ENCODE measurements around the gene LEMD3. TPM values are rescaled to one million over a fixed set of nuclear protein-coding genes. Genes with fewer than 3 reads are reported as not detected.

LEMD3 gene
- total RNA-seq (2014; rRNA removed; shearing (Covaris generic)): 84.4 and 96.7 TPM in 2 replicates

DNA sequence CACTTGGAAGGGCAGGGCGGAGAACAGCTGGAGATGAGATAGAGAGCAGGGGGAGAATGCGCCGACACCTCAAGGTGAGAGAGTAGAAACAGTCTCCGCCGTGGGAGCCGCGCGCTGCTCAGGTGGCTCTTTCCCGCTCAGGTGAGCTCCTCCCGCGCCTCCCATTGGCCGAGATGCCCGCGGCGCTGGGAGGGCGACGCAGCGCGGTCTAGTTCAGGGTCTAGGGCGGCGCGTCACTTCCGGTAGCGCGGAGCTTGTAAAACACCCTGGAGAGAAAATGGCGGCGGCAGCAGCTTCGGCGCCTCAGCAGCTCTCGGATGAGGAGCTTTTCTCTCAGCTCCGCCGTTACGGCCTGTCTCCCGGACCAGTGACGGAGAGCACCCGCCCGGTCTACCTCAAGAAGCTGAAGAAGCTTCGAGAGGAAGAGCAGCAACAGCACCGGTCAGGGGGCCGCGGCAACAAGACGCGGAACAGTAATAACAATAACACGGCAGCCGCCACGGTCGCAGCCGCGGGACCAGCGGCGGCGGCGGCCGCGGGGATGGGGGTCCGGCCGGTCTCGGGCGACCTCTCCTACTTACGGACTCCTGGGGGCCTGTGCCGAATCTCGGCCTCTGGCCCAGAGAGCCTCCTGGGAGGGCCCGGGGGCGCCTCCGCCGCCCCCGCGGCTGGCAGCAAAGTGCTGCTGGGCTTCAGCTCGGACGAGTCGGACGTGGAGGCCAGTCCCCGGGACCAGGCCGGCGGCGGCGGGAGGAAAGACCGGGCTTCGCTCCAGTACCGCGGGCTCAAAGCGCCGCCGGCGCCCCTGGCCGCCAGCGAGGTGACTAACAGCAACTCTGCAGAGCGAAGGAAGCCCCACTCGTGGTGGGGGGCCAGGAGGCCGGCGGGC, at the start of gene LEMD3:
TSS of gene LEMD3 (plus strand) at position 264 of the 889 bp plus-strand sequence. CDS start at position 278, 14 bp downstream.
- in situ Hi-C loops (cut with HindIII; ENCODE audit: low sequenced_read_pairs): loop anchor here (5.0 kb wide), 1 partner anchor 37 kb away; no protein-coding TSS in a partner anchor
- peak; percentile 96 for DNase-seq (ENCODE audit: low spot score)

DNA sequence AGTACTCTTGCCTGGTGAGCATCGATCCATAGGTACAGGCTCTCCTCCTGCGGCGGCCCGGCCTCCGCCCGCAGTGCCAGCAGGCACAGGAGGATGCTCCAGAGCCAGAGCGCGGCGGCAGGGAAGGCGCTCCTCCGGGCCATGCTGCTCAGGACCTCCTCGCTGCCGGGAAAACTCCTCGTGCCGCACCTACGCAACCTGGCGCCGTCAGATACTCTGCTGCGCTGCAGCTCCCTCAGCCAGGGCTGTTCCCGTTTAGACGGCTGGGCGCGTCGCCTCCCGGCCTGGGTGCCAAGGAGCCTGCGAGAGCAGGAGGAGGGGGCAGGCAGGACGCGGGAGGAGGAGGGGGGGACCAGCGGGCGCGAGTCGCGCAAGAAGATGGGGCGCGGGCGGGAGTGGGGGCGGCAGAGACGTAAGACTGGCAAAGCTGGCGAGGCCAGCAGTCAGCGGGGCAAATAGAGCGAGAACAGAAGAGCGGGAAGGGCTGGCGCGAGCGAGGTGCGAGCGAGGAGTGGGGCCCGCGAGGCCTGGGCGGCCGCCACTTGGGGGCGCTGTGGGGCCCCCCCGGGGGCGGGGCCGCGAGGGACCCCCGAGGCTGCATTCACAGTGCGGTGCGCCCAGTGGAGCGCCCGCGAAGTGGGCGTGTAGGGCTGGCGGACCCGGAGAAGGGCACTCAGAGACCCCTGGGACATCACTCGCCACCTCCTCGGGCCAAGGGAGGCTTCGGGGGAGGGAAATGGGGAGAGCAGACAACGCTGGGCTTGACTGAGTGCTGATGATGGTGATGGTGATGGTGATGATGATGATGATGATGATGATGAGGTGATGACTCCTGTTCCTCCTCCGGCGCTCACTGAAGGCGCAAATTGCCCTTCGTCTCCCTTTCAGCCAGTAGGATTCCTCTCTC, 48.1 kb upstream of the LEMD3 start, which contains the start of gene WIF1:
TSS of gene WIF1 (minus strand) at position 257 of the 907 bp plus-strand sequence. CDS start at position 143, 114 bp downstream.
- no peak for DNase-seq (ENCODE audit: low spot score)
- in situ Hi-C loops (cut with HindIII; ENCODE audit: low sequenced_read_pairs): loop anchor here (10.0 kb wide), 1 partner anchor 227 kb away; no protein-coding TSS in a partner anchor

DNA sequence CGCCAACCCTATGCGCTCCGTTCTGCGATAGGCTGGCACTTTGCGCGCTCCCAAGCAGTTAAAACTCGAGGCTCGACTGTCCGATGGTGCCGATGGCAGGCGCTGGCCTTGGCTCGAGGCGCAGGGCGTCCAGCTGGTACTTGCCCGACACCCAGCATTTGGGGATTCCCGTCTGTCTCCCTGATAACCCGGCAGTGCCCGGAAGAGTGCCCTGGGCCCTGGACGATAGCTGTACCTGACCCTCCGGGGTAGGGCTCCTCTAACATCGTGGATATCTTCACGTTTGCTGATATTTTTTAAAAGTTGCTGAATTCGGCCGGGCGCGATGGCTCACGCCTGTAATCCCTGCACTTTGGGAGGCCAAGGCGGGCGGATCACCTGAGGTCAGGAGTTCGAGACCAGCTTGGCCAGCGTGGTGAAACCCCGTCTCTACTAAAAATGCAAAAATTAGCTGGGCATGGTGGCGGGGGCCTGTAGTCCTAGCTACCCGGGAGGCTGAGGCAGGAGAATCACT, 47.4 kb upstream of the LEMD3 start:
- in situ Hi-C loops (cut with HindIII; ENCODE audit: low sequenced_read_pairs): loop anchor here (10.0 kb wide), 1 partner anchor 227 kb away; no protein-coding TSS in a partner anchor
- DNase-seq (ENCODE audit: low spot score): no peak

DNA sequence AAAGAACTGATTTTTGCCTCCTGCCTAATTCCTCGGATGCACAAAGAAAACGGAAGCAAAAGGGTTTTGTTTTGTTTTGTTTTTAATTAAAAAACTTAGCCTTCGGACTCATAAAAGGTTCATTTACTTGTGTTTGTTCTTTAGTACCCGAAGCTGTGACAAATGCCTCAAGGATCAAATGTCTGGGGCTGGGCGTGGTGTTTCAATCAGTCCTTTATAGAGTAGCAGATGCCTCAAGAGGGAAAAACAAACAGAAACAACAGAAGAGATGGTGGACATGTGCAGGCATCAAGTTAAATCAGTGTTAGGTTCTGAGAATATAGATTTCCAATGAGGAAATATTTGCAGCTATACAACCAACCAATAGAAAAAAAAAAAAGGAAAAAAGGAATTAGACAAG, 46.7 kb upstream of the LEMD3 start:
- in situ Hi-C loops (cut with HindIII; ENCODE audit: low sequenced_read_pairs): loop anchor here (10.0 kb wide), 1 partner anchor 228 kb away; no protein-coding TSS in a partner anchor
- DNase-seq (ENCODE audit: low spot score): no peak

DNA sequence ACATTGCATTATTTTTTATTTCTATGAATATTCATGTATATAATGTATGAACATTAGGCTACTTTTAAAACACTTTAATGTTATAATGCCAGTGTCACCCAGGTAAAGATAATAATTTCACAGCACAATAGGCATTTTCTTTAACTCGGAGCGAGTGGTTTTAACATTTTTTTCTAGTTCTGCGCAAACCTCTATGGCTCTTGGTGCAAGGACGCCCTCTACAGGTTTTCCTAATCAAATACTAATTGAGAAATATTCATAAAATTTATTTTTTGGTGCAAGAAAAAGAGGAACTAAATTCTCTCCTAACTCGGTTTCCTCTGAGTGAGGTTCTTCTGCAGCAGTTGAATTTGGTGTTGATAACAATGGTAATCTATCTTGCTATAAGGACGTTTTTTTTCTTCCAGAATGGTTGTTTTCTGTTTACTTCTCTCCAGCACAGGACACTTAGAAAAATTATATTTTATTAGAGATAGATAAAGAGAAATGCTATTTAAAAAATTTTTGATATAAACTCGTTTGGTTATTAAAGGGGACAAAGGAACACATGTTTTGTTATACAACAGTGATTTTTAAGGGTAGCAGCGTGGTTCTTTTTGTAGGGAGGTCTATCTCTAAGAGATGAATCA, 45.8 kb upstream of the LEMD3 start:
- DNase-seq (ENCODE audit: low spot score): peak; percentile 29

DNA sequence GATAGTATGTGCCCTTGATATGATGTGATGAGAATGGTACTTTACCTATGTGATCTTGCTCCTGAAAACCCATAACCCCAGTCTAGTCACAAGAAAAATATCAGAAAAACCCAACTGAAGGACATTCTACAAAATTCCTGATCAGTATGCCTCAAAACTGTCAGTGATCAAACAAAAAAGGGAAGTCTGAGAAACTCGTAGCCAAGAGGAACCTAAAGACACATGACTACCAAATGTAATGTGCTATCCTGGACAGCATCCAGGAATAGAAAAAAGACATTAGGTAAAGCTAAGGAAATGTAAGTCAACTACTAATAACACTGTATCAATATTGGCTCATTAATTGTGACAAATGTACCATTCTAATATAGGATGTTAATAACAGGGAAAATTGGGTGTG, 44.1 kb upstream of the LEMD3 start:
- in situ Hi-C loops (cut with HindIII; ENCODE audit: low sequenced_read_pairs): loop anchor here (10.0 kb wide), 1 partner anchor 230 kb away; no protein-coding TSS in a partner anchor
- DNase-seq (ENCODE audit: low spot score): no peak

More for the DNA sequence above, 45.8 kb upstream of the LEMD3 start:
- in situ Hi-C loops (cut with HindIII; ENCODE audit: low sequenced_read_pairs): loop anchor here (10.0 kb wide), 1 partner anchor 229 kb away; no protein-coding TSS in a partner anchor

DNA sequence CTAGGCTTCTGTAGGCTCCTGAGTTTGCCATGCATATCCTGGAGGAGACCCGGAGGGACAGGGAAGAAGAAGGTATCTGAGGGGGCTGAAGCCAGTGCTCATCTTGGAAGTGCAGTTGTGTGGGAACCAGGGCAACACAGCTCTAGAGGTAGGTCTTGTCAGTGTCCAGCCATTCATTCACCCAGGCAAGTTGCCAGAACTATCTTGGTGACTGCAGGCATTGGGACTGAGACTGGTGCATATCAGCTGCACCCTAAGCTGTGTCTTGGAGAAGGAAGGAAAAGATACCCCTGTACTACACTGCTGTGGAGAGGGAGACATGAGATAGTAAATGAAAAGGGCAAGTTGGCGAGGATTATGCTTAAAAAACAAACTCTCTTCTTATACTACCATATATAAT, 43.4 kb upstream of the LEMD3 start:
- in situ Hi-C loops (cut with HindIII; ENCODE audit: low sequenced_read_pairs): loop anchor here (10.0 kb wide), 1 partner anchor 231 kb away; no protein-coding TSS in a partner anchor
- no peak for DNase-seq (ENCODE audit: low spot score)

DNA sequence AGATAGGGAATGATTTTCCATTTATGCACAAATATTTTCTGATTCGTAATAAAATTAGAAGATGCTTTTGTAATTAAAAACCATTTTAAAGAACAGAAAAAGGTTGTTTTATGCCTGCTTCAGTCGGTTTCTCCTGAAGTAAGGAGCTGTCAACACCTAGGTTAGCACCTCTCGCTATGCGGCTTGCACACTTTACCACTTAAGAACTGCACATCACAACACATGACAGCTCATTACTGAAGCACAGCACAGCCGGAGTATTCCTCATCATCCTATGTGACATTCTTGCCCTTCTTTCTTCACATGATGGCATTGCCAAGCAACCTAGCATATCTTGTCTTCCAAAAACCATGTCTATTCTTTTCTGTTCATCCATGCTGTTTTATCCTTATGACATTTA, 42.9 kb upstream of the LEMD3 start:
- in situ Hi-C loops (cut with HindIII; ENCODE audit: low sequenced_read_pairs): loop anchor here (10.0 kb wide), 1 partner anchor 232 kb away; no protein-coding TSS in a partner anchor
- no peak for DNase-seq (ENCODE audit: low spot score)

DNA sequence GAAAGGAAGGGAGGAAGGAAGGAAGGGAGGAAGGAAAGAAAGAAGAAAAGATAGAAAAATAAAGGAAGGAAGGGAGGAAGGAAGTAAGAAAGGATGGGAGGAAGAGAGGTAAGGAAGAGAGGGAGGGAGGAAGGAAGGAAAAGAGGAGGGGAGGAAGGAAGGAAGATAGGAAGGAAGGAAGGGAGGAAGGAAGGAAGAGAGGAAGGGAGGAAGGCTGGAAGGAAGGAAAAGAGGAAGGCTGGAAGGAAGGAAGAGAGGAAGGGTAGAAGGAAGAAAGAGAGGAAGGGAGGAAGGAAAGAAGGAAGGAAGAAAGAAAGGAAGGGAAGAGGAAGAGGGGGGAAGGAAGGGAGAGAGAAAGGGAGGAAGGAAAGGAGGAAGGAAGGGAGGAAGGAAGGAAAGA, 35.5 kb upstream of the LEMD3 start:
- DNase-seq (ENCODE audit: low spot score): no peak
- in situ Hi-C loops (cut with HindIII; ENCODE audit: low sequenced_read_pairs): loop anchor here (5.0 kb wide), 1 partner anchor 33 kb away; the partner anchor contains the start of gene LEMD3

DNA sequence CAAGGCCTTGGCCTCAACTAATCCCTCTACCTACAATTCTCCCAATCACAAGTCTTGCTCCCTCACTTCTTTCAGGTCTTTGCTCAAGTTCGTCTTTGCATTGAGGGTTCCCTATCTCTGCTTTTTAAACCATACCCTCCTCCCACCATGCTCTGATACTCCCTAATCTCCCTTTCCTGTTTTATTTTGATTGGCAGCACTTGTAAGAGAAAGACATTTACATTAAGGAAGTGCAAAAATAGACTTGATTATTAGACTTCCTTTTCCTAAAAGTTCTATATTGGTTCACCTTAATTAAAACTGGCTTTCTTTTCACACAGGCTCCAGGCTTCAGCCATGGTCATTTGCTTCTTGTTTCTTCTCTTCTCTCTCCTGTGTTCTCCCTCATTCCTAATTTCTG, 30.0 kb upstream of the LEMD3 start:
- DNase-seq (ENCODE audit: low spot score): no peak
- in situ Hi-C loops (cut with HindIII; ENCODE audit: low sequenced_read_pairs): no loop called here

DNA sequence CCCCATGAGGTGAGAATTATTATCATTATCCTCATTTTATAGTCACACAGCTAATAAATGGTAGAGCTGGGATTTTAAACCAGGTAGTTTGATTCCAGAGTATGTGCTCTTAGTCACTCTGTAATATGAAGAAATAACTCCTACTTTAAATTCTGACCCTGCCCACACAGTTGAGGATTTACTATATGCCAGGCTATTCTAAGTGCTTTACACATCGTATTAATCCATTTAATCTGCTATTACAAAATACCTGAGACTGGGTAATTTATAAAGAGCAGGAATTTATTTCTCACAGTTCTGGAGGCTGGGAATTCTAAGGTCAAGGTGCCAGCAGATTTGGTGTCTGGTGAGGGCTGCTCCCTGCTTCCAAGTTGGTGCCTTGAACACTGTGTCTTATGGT, 28.6 kb upstream of the LEMD3 start:
- in situ Hi-C loops (cut with HindIII; ENCODE audit: low sequenced_read_pairs): no loop called here
- DNase-seq (ENCODE audit: low spot score): no peak

DNA sequence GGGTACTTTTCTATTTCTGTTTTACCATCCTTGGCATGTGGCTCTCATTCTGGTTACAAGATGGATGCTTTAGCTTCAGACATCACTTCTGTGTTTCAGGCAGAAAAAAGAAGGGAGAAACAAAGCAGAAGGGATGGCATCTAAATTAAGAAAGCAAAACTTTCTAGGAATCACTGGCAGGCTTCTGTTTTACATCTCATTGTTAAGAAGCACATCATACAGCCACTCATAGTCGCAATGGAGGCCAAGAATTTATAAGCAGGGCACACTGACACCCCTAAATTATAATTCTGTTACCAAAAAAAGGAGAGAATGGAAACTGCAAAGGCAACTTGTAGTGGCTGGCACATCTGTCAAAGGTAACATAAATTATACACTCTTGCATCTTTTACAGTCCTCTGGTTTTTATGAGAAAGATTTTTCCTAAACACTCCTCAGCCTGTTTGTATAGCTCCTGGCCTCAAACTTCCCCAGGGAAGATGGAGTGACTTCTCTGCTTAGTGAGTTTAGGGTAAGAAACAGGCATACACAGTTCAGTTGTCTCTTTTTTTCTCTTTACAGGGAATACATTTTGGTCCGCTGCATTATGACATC, 22.0 kb upstream of the LEMD3 start:
- in situ Hi-C loops (cut with HindIII; ENCODE audit: low sequenced_read_pairs): no loop called here
- no peak for DNase-seq (ENCODE audit: low spot score)

DNA sequence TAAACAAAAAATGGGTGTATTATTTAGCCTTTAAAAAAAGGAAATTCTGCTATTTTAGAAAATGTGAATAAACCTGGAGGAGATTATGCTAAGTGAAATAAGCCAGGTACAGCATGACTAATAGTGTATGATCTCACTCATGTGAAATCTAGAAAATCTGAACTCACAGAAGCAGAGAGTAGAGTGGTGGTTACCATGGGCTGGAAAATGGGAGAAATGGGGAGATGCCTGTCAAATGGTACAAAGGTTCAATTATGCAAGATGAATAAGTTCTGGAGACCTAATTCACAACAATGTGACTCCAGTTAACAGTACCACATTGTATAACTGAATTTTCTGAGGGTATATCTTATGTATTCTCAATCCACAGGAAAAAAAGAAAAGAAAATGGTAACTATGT, 17.4 kb upstream of the LEMD3 start:
- DNase-seq (ENCODE audit: low spot score): no peak
- in situ Hi-C loops (cut with HindIII; ENCODE audit: low sequenced_read_pairs): no loop called here

DNA sequence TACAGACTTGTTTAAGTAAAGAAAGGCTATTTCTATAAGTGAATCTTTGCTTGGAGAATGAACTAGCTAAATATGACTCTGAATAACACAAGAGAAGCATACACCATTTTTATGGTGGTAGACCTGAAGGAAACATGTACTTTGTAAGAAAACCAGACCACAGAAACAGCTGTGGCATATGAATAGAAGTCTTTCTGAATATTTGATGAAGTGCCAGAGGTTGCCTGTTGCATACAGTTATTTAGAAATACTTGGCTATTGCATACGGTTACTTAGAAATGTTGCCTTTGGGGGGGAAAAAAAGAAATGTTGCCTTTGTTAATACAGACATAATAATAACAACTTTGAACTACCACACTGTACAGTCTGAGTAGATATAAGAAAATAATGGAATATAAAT, 16.8 kb upstream of the LEMD3 start:
- in situ Hi-C loops (cut with HindIII; ENCODE audit: low sequenced_read_pairs): no loop called here

DNA sequence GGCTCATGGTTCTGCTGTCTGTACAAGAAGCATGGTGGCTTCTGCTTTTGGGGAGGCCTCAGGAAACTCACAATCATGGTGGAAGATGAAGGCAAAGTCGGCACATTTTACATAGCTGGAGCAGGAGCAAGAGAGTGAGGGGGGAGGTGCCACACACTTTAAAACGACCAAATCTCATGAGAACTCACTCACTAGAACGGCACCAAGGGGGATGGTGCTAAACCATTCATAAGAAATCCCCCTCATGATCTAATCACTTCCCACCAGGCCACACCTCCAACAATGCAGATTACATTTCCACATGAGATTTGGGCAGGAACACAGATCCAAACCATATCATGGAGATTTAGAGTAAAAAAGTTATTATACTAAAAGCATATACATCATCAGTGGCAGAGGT, 13.6 kb upstream of the LEMD3 start:
- in situ Hi-C loops (cut with HindIII; ENCODE audit: low sequenced_read_pairs): no loop called here
- DNase-seq (ENCODE audit: low spot score): no peak

More for the DNA sequence above, 16.8 kb upstream of the LEMD3 start:
- DNase-seq (ENCODE audit: low spot score): no peak

DNA sequence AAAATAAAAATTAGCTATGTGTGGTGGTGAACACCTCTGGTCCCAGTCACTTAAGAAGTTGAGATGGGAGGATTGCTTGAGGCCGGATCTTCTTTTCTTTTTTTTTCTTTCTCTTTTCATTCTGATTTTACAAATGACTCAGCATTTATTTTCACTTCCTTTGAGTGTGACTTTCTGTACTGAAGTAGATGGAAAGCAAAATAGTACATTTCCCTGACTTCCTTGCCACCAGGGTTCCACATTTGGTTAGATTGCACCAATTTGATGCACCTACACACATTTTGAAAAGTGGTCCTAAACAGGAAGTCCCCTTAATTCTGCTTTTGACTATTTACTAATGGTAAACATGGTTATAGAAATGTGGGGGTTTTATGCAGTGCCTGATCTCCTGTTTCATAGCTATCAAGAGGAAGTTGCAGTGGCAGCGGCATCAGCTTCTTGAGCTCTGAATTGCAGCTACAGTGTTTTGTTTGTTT, 13.0 kb upstream of the LEMD3 start:
- in situ Hi-C loops (cut with HindIII; ENCODE audit: low sequenced_read_pairs): no loop called here
- no peak for DNase-seq (ENCODE audit: low spot score)

DNA sequence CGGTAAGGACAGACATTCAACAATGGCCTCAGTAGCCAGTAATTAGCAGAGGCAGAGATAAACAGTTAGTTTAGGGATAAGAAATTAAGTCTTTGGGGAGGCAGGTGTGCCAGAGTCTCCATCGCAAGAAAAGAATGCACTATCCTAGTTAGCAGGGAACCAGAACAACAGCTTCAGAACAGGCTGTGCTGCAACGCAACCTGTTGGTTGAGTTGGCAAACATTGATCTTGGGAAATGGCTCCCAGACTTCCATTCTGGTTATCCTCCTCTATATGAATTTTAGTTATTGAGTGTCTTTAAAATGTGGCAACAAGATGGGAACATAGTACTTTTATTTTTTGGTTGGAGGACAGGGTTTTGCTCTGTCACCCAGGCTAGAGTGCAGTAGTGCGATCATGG, 12.3 kb upstream of the LEMD3 start:
- in situ Hi-C loops (cut with HindIII; ENCODE audit: low sequenced_read_pairs): no loop called here
- DNase-seq (ENCODE audit: low spot score): no peak

DNA sequence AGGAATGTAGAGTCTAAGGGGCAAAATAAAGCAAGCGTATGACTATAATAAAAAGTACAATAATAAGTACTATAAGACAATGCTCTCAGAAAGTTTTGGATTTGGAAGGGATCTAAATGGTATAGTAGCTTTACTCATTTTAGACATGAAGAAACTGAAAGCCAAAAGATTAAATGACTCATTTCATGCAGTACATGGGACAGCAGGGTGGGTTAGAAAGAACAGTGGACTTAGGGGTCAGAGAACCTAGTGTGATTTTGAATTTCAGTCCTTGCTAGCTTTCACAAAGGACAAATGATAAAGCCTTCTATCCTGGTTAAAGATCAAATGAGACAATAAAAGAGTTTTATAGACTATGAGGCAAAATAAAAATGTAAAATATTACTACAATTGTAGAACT, 6.8 kb upstream of the LEMD3 start:
- DNase-seq (ENCODE audit: low spot score): no peak
- in situ Hi-C loops (cut with HindIII; ENCODE audit: low sequenced_read_pairs): no loop called here

Measured in G401 (cell line).